K562 (cell line): ENCODE measurements around the gene MAP4K4.

ENCODE experiments used
- DPF2 ChIP-seq: fragments of 450-650 bp; IDR thresholded peaks from 2 replicates; pipeline ENCODE4 v1.6.1; 2016
- FOSL1 ChIP-seq: fragments of 200-800 bp; sonication (Bioruptor generic); conservative IDR thresholded peaks from 2 replicates; pipeline ENCODE4 v1.6.1; 2016; ENCODE audit warnings: missing genetic modification characterization, missing compliant biosample characterization
- KDM2B ChIP-seq: fragments of 250-450 bp; sonication (Bioruptor Pico); IDR thresholded peaks from 2 replicates; pipeline ENCODE4 v1.8.0; 2021; ENCODE audit warnings: mild to moderate bottlenecking, moderate library complexity
- RFX5 ChIP-seq: IDR thresholded peaks from 2 replicates; pipeline ENCODE4 v1.6.1; 2011; ENCODE audit warnings: low read depth, mild to moderate bottlenecking, improper control_type of control experiment, low read length
- SPI1 ChIP-seq: IDR thresholded peaks from 2 replicates; pipeline ENCODE4 v1.6.1; 2011; ENCODE audit warnings: low read depth, low read length, control low read depth, borderline replicate concordance
- TF ChIP-seq, protein P1 (sequence below): sonication (generic); formaldehyde crosslinking; IDR thresholded peaks from 2 replicates; pipeline ENCODE4 v1.5.0; 2020; ENCODE audit warnings: missing genetic modification reagents

DNA sequence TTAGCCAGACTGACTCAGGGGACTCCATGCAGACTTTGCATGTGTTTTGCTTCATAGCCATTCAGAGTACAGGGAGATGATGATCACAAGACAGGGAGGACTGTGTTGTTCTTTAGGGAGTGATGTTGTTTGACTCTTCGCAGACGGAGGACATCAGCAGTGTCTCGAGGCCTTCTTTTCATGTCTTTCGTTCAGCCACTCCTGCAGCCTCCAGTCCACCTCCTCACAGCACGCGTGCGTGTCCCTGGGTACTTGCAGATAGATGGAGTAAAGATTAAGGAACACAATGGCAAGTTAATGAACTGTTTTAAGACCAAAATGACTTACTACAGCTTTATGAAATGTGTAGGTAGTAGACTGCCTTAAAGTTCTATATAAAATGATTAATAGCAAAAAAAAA lies 114.7 kb downstream of the MAP4K4 start:
- no peak for TF ChIP-seq SPI1
- no peak for TF ChIP-seq RFX5
- TF ChIP-seq DPF2 = no peak
- no peak for TF ChIP-seq KDM2B (CRISPR knock-in tag)
- TF ChIP-seq FOSL1 = no peak
- TF ChIP-seq, protein P1, sequence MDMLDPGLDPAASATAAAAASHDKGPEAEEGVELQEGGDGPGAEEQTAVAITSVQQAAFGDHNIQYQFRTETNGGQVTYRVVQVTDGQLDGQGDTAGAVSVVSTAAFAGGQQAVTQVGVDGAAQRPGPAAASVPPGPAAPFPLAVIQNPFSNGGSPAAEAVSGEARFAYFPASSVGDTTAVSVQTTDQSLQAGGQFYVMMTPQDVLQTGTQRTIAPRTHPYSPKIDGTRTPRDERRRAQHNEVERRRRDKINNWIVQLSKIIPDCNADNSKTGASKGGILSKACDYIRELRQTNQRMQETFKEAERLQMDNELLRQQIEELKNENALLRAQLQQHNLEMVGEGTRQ (CRISPR knock-in tag) = no peak
